CD4-positive, alpha-beta T cell treated with Interferon gamma for 1 hour (primary cell): ENCODE data around the gene SLC1A7.

Source experiments
- DNase-seq: peaks from one replicate; pipeline ENCODE4 v3.0.0-alpha.2; 2020

SLC1A7 gene

DNA sequence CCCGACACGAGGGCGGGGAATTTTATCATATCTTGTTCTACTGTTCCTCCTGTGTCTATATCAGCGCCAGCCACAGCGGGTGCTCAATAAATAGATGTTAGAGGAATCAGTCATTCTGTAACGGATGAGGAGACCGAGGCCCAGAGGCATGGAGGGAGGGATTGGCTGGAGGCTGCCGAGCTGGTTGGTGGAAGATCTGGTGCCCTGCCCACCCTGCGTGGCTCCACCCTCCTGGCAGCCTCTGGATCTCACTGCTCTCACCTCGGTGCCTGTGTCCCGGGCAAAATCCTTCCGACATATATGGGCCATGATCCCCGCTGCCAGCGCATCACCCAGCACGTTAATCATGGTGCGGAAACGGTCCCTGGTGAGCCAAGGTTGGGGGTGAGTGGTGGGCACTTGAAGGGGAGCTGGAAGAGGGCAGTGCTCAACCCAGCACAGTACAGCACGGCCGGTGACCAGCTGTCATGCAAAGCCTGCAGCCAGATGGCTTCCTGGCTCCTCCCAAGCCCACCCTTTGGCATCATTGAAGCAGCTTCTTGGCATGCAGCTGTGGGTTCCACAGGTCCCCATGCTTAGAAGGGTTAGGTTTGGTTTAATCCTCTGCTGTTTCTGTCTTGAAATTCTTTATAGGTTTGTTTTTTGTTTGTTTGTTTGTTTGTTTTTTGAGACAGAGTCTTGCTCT lies 53.7 kb downstream of the SLC1A7 start:
- no peak for DNase-seq

- no peak for DNase-seq
These were observed 54.8 kb downstream of the SLC1A7 start for GRCh38 chr1:53087332-53088285.

DNA sequence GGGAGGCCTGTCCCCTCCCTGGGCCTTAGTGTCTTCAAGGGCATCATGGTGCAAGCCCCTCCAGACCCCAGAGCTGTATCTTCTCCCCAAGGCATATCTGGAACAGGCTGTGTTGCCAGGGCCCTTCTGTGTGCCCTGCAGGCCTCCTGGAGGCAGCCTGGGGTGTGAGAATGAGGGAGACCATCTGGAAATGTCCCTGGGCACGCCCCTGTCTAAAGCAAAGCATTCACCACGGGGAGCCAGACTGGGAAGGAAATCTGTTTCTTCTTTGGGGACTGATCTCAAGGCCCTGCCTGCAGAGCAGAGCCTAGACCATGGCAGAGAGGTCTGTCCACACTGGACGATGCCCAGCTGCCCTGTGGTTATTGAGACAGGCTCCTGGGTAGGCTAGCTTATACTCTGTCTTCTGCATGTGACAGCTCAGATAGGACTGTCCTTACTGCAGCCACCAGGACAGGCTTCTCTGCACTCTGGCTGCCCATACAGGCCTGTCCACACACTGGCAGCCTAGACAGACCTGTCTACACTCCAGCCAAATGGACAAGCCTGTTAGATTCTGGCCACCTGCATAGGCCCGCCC lies 55.9 kb downstream of the SLC1A7 start:
- DNase-seq: no peak

GRCh38 chr1:53085405-53085804 lies 57.0 kb downstream of the SLC1A7 start:
- no peak for DNase-seq

GRCh38 chr1:53084589-53084971 lies 57.9 kb downstream of the SLC1A7 start:
- DNase-seq: peak; percentile 34

DNA sequence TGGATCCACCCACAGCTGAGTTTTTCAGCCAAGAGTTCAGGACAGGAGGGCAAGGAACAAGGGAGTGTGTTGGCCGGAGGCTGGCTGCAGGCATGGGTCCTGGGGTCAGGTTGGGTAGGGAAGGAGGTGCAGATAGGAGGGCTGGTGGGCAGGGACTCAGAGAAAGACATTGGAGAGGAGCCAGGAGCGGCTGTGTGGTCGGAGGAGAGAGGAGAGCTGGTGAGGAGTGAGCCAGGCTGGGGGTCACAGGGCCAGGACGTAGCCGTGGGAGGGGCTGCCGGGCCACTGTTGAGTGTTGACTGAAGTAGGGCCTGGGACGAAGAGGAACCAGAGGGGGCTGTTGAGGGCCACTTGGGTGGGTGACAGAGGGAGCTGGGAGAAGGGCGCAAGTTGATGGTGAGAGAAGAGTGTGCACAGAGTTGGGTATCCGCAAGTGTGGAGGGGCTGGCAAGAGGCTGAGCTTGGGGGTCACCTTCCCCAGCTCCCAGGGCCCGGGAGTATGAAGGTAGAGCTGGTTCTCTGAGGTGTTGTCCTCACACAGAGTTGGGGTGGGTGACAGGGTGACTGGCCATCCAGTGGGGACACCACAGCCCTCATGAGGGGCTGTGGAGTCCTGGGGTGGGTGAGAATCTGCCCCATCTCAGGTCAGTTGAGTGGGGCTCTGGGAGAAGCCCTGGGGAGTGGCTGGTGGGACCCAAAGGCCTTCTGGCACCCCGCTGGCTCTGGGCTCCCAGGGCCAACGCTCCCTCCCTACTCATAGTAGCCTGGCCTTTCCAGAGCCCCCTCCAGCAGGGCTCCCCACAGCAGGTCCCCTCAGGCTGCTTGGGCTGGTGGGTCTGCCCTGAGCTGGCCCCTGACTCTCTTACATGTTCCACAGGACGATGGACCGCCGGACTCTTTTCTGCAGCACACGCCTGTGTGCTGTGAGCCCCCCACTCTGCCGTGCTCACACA lies 58.5 kb downstream of the SLC1A7 start:
- no peak for DNase-seq

DNA sequence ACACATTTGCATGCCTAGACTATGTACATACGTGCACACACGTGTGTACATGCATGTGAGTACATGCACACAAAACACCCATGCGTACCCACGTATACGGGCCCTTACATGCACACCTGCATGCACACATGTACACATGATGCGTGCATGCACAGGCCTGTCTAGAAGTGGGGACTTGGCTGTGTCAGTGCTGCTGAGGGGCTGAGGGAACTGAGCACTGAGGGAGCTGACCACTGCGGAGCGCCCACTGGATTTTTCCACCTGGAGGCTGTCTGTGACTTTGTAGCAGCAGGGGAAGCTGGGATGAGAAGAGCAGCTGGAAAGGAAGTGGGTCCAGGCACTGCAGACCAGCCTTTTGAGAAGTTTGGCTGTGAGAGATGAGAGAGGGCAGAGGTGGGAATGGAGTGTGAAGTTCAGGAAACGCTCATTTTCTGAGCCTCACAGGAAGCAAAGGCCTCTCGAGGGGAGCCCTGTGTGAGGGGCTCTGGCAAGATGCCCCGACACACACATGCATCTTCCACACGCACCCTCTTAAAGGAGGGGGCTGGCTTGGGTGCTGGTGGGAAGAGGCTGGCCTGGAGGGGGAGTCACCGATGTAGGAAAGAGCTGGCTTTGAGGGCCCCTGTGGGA lies 59.5 kb downstream of the SLC1A7 start:
- DNase-seq: no peak

DNA sequence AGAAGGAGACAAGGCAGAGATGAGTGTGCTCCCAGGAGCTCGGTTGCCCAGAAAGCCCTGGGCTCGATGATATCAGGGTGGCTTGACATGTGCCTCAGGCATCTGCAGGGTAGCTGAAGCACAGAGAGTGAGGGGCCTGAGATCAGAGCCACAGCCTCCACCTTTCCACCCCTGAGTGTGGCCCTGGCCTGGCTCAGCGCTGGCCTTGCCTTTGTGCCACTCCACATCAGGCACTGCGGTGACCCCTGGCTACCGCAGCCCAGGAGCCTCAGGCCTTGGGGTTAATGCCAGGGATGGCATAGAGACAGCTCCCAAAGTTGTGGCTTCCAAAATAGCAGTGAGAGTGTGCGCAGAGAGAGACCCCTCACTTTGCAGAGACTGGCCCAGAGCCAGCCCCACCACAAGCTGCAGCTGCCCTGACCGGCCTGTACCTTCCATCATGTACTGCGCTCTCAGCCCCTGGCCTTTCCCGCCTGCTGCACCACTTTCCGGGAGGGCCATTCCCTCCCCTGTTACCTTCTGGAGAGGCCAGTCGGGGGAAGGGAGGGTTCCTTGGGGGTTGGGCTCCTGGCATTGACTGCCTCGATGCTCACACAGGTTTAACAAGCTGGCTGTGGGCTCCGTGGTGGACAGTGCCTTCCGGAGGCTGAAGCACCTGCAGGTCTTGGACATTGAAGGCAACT lies 60.9 kb downstream of the SLC1A7 start:
- DNase-seq: no peak

DNA sequence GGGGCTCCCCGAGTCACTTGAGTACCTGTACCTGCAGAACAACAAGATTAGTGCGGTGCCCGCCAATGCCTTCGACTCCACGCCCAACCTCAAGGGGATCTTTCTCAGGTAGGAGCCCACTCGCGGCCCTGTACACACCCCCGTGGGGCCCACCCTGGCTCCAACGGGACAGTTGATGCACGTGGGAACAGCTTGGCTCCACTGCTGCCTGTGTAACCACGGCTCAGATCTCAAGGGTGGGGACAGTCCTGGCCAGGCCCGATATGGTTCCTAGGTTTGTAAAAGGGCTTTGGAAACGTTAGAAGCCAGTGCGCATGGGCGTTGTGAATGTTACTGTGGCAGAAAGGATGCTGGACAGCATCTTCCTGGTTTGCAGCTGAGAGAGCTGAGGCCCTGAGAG lies 61.7 kb downstream of the SLC1A7 start:
- no peak for DNase-seq

DNA sequence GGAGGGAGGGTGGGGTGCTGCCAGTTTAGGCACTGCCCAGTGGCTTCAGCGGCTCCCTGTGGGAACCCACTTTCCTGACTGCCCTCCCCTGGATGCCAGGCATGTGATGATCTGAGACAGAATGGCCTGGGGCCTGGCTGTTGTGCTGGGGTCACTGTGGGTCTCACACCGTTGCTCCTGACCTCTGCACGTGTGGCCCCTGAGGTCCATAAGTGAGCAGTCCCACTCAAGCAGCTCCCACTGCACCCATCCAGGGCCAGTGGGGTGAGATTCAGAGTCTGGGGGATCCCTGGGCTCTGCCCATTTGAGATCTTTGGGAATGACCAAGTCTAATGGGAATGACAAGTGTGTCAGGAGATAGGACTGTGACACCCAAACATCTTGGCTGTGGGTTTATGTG lies 62.4 kb downstream of the SLC1A7 start:
- no peak for DNase-seq

DNA sequence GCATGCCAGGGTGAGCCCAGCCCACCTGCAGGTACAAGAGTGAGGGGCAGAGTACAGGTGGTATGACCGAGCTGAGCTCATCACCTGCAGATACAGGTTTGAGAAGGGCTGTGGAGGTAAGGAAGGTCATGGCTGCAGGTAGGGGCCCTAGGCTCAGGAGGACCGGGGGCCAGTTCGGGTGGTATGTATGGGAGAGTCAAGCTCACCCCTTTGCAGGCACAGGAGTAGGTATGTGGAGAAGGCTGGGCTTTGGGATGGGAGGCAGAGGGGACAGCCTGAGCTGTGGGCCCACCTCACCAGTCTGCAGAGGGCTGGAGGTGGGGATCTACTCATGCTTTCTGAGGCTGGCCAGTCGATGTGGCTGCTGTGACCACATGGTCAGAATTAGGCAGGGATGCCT lies 63.2 kb downstream of the SLC1A7 start:
- DNase-seq: no peak

DNA sequence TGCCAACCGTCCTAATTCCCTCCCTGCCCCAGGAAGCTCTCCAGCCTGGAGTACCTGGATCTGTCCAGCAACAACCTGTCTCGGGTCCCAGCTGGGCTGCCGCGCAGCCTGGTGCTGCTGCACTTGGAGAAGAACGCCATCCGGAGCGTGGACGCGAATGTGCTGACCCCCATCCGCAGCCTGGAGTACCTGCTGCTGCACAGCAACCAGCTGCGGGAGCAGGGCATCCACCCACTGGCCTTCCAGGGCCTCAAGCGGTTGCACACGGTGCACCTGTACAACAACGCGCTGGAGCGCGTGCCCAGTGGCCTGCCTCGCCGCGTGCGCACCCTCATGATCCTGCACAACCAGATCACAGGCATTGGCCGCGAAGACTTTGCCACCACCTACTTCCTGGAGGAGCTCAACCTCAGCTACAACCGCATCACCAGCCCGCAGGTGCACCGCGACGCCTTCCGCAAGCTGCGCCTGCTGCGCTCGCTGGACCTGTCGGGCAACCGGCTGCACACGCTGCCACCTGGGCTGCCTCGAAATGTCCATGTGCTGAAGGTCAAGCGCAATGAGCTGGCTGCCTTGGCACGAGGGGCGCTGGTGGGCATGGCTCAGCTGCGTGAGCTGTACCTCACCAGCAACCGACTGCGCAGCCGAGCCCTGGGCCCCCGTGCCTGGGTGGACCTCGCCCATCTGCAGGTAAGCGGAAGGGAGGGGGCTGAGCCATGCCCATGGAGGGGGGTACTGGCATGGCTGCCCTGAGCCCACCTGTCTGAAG lies 63.9 kb downstream of the SLC1A7 start:
- DNase-seq: no peak

DNA sequence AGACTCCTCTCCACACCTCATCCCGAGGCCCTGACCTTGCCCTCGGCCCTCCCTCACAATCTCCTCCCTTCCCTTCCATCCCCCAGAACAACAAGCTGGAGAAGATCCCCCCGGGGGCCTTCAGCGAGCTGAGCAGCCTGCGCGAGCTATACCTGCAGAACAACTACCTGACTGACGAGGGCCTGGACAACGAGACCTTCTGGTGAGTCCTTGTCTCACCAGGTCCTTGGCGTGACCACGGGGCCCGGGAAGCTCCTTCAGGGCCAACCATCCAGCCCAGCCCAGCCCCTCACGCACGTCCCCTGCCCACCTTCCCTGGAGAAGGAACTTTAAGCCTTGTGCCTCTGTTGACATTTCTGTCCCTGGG lies 64.9 kb downstream of the SLC1A7 start:
- DNase-seq: no peak

GRCh38 chr1:53076721-53077598 lies 65.5 kb downstream of the SLC1A7 start:
- DNase-seq: no peak

- DNase-seq: no peak
These were observed 66.3 kb downstream of the SLC1A7 start for GRCh38 chr1:53076165-53076564.

DNA sequence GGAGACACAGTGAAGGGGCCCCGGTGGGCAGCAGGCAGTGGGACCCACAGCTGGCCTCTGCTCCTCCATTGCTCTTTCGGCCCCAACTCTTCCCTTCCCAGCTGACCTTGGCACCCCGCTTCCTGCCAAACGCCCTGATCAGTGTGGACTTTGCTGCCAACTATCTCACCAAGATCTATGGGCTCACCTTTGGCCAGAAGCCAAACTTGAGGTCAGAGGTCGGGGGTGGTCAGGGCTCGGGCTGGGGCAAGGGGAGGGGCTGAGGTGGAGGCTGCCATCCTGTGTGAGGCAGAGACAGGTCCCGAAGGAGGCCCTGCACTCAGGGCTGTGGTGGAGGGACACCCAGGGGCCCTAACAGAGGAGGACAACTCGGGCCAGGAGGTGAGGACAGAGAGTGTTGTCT lies 66.7 kb downstream of the SLC1A7 start:
- DNase-seq: no peak

- no peak for DNase-seq
These were observed 67.2 kb downstream of the SLC1A7 start for GRCh38 chr1:53075206-53075605.

GRCh38 chr1:53074313-53075154 lies 67.9 kb downstream of the SLC1A7 start:
- no peak for DNase-seq

DNA sequence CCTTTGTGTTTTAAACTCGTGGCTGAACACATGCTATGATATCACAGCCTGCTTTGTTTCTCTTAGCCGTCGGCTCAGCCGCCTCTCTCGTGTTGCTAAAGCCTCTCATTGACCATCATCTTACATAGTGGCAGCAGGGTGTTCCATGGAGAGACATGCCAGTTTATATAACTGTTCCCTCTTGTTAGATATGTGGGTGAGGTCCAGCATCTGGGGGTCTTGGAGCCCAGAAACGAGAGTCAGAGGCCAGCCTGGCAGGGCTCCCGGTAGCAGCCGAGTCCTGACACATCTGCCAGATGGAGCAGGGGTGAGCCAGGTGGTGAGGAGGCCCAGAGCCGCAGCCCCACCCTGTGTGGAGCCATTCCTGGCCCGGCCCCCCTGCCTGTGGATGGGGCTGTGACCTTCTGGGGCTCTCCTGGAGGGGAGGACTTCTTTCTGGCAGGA lies 68.5 kb downstream of the SLC1A7 start:
- no peak for DNase-seq
